ENCODE data around the gene STARD6. TPM values are rescaled to one million over a fixed set of nuclear protein-coding genes. Genes with fewer than 3 reads are reported as not detected.

The STARD6 gene
- total and polyA plus RNA-seq, 8 donors = not detected

DNA sequence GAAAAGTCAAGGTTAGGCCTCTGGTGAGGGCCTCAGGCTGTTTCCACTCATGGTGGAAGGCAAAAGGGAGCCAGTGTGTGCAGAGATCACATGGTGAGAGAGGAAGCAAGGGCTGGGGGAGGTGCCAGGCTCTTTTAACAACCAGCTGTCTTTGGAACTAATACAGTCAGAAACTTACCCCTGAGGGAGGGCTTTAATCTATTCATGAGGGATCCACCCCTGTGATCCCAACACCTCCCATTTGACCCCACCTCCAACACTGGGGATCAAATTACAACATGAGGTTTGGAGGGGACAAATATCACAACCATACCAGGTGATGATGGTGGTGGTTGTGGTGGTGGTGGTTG, 77.5 kb downstream of the STARD6 start:
- DNase-seq = no peak
- Histone ChIP-seq H3K9me3 (no peaks in the 10 kb centered on the region), H3K4me1 (no peaks in the 10 kb centered on the region), H3K36me3 (peaks cover 12 to 93% (median 82%) of the 10 kb centered on the region in 4 donors), H3K27ac (no peak overlapping the region), H3K27me3 (no peaks in the 10 kb centered on the region), H3K4me3 (no peak overlapping the region)
- TF ChIP-seq, protein P1, sequence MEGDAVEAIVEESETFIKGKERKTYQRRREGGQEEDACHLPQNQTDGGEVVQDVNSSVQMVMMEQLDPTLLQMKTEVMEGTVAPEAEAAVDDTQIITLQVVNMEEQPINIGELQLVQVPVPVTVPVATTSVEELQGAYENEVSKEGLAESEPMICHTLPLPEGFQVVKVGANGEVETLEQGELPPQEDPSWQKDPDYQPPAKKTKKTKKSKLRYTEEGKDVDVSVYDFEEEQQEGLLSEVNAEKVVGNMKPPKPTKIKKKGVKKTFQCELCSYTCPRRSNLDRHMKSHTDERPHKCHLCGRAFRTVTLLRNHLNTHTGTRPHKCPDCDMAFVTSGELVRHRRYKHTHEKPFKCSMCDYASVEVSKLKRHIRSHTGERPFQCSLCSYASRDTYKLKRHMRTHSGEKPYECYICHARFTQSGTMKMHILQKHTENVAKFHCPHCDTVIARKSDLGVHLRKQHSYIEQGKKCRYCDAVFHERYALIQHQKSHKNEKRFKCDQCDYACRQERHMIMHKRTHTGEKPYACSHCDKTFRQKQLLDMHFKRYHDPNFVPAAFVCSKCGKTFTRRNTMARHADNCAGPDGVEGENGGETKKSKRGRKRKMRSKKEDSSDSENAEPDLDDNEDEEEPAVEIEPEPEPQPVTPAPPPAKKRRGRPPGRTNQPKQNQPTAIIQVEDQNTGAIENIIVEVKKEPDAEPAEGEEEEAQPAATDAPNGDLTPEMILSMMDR (IDR thresholded peaks at IDR 0.05) = no peak
- intact Hi-C loops (cut with DNase I; ENCODE audit: low total_unique reads) = no loop called here

DNA sequence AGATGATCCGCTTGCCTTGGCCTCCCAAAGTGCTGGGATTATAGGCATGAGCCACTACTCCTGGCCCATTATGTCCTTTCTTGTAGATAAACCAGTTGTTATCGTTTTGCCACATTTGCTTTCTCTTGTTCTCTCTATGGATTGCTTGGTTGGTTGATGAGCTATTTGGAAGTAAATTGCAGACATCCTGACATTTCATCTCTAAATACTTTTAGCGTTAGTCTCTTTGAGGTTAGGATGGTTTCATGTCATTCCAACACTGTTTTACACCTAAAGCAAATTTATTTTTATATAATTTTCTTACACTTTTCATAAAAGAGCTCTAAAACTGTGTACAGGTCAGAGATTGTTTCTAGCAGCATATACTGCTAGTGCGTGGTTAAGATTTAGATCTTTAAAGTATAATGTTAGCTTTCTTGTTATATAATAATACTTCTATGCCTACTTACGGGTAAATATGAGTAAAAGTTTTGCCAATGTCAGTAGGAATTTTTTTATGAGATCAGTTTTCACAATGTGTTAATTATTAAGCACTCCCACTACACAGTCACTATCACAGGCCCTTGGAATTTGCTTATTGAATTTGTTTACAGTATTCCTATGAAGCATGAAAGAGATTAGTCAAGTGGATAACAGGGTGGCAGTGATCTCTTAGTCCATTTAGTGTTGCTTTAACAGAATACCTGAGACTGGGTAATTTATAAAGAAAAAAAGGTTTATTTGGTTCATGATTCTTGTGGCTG, 78.0 kb downstream of the STARD6 start:
- no peak overlapping the region for H3K4me3 ChIP-seq
- DNase-seq = no peak
- WGBS, 5 donors = 89 to 94% (median 91%) methylated on average over 5 of the region's 5 CpGs
- no peak for TF ChIP-seq POLR2A (IDR thresholded peaks at IDR 0.05)
- no peak for TF ChIP-seq POLR2AphosphoS5 (IDR thresholded peaks at IDR 0.05)
- TF ChIP-seq, protein P1 (IDR thresholded peaks at IDR 0.05) = no peak
- TF ChIP-seq EP300 (IDR thresholded peaks at IDR 0.05) = no peak
- H3K36me3 ChIP-seq = peaks cover 10 to 93% (median 78%) of the 10 kb centered on the region in 4 donors
- no peak overlapping the region for H3K27ac ChIP-seq
- intact Hi-C loops (cut with DNase I; ENCODE audit: low total_unique reads) = no loop called here
- H3K4me1 ChIP-seq = no peaks in the 10 kb centered on the region
- H3K27me3 ChIP-seq = no peaks in the 10 kb centered on the region
- H3K9me3 ChIP-seq = no peaks in the 10 kb centered on the region

DNA sequence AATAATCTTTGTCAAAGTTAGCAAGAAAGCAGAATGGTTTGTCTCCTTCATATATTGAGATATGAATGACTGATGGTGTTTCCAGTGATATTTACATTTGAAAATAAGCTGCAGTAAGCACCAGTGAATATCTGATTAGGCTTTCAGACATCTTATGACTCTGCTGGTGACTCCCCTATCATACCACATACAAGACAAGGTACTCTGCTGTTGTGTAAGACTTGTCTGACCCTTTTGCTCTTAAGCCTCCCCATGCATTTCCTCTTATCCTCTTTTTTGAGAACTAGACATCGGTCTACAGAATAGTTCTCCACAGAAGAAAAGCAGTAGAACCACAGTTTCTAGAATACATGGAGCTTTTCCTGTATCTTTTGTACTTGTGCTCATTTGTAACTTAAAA, 79.0 kb downstream of the STARD6 start:
- Histone ChIP-seq H3K4me1 (no peaks in the 10 kb centered on the region), H3K27ac (no peak overlapping the region), H3K9me3 (no peaks in the 10 kb centered on the region), H3K27me3 (no peaks in the 10 kb centered on the region), H3K4me3 (no peak overlapping the region), H3K36me3 (peaks cover 4 to 83% (median 68%) of the 10 kb centered on the region in 4 donors)
- TF ChIP-seq POLR2AphosphoS5 (IDR thresholded peaks at IDR 0.05) (no peak), EP300 (IDR thresholded peaks at IDR 0.05) (no peak), POLR2A (IDR thresholded peaks at IDR 0.05) (no peak)
- TF ChIP-seq, protein P1 (IDR thresholded peaks at IDR 0.05) = no peak
- intact Hi-C loops (cut with DNase I; ENCODE audit: low total_unique reads) = no loop called here
- WGBS, 5 donors = 88 to 100% (median 94%) methylated on average over 1 of the region's 1 CpG
- DNase-seq = no peak

DNA sequence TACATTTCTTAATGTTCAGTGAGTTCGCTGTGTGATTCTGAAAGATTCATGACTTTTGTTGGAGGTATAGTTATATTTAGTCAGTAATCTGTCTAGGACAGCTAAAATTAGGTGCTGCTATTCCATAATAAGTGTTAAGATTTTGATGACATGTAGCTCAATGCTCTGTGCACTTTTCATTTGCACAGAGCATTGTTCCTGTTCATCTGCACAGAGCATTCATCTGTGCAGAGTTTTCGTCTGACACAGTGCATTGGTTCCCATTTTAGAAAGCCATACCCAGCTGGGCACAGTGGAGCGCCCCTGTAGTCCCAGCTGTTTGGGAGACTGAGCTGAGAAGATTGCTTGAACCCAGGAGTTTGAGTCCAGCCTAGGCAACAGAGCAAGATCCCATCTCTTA, 79.8 kb downstream of the STARD6 start:
- Histone ChIP-seq H3K27me3 (no peaks in the 10 kb centered on the region), H3K9me3 (no peaks in the 10 kb centered on the region), H3K4me1 (no peaks in the 10 kb centered on the region), H3K27ac (no peak overlapping the region), H3K36me3 (peaks cover 4 to 76% (median 61%) of the 10 kb centered on the region in 4 donors), H3K4me3 (no peak overlapping the region)
- no peak for DNase-seq
- no peak for TF ChIP-seq POLR2AphosphoS5 (IDR thresholded peaks at IDR 0.05)
- TF ChIP-seq, protein P1 (IDR thresholded peaks at IDR 0.05) = no peak
- no peak for TF ChIP-seq EP300 (IDR thresholded peaks at IDR 0.05)
- TF ChIP-seq POLR2A (IDR thresholded peaks at IDR 0.05) = no peak
- WGBS, 5 donors = 89 to 97% (median 94%) methylated on average over 3 of the region's 3 CpGs
- intact Hi-C loops (cut with DNase I; ENCODE audit: low total_unique reads) = no loop called here

Small RNAs within 50 kb of the gene (small RNA-seq; reads per million reads assigned to genes)
- 0 reads per million in 4 donors for gene SNRPGP2

Other genes starting within 250 kb of the STARD6 start
- gene MBD2, start 133.2 kb downstream of the STARD6 start, total RNA-seq = 10 to 100 TPM; 23.3 to 70.5 (median 39.1) TPM
- gene MBD2, start 133.2 kb downstream of the STARD6 start, polyA plus RNA-seq = 10 to 100 TPM; 24.7 to 38.7 (median 38.2) TPM
- gene POLI, start 88.3 kb downstream of the STARD6 start, total RNA-seq = 10 to 100 TPM in 4 of 5 donors, 1 to 10 TPM in 1; 2.3 to 65.0 (median 21.0) TPM
- 10 to 100 TPM in 1 of 3 donors, 1 to 10 TPM in 2; 7.3 to 12.0 (median 8.3) TPM for gene POLI, start 88.3 kb downstream of the STARD6 start, polyA plus RNA-seq
- 1 to 10 TPM in 2 of 5 donors, under 1 TPM in 1, not detected in 2; 0.89 to 4.0 (median 1.2) TPM for gene C18orf54, start within 50 bp of the STARD6 start, total RNA-seq
- gene C18orf54, start within 50 bp of the STARD6 start, polyA plus RNA-seq = under 1 TPM in 2 of 3 donors, not detected in 1; 0.68 to 0.75 TPM
- not detected for gene DYNAP, start 233.4 kb upstream of the STARD6 start, total RNA-seq
- 1 to 10 TPM in 1 of 3 donors, not detected in 2; 3.9 TPM for gene DYNAP, start 233.4 kb upstream of the STARD6 start, polyA plus RNA-seq